C4-2B (cell line): ENCODE results near the gene FBLIM1.

Experiments used
- H3K27ac ChIP-seq: fragments of 450-650 bp; 2 replicates; pipeline ENCODE4 v1.5.1; 2017
- ZFX ChIP-seq: fragments of 450-650 bp; IDR thresholded peaks from 2 replicates; pipeline ENCODE4 v1.6.1; 2017
- TF ChIP-seq, protein P1 (sequence below): fragments of 450-650 bp; conservative IDR thresholded peaks from 2 replicates; pipeline ENCODE4 v1.5.1; 2017; ENCODE audit warnings: mild to moderate bottlenecking

FBLIM1 gene

GRCh38 chr1:15749399-15750291 is 8.9 kb upstream of the FBLIM1 start:
- no peak overlapping the region for H3K27ac ChIP-seq
- TF ChIP-seq ZFX = no peak
- TF ChIP-seq, protein P1, sequence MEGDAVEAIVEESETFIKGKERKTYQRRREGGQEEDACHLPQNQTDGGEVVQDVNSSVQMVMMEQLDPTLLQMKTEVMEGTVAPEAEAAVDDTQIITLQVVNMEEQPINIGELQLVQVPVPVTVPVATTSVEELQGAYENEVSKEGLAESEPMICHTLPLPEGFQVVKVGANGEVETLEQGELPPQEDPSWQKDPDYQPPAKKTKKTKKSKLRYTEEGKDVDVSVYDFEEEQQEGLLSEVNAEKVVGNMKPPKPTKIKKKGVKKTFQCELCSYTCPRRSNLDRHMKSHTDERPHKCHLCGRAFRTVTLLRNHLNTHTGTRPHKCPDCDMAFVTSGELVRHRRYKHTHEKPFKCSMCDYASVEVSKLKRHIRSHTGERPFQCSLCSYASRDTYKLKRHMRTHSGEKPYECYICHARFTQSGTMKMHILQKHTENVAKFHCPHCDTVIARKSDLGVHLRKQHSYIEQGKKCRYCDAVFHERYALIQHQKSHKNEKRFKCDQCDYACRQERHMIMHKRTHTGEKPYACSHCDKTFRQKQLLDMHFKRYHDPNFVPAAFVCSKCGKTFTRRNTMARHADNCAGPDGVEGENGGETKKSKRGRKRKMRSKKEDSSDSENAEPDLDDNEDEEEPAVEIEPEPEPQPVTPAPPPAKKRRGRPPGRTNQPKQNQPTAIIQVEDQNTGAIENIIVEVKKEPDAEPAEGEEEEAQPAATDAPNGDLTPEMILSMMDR = no peak

GRCh38 chr1:15750924-15751323 is 7.7 kb upstream of the FBLIM1 start:
- H3K27ac ChIP-seq = no peak overlapping the region
- TF ChIP-seq ZFX = no peak
- TF ChIP-seq, protein P1 = no peak

DNA sequence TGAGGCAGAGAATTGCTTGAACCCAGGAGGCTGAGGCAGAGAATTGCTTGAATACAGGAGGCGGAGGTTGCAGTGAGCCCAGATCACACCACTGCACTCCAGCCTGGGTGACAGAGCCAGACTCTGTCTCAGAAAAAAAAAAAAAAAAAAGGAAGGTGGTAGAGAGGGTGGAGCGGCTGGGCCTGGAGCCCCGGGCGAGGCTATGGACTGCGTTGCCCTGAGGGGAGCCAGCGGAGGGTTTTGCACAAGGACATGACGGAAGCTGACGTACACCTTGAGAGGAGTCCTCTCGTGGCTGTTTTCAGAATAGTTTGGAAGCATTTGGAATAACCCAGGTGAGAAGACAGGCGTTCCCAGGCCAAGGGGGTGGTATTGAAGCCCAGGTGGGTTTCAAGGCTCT is 6.9 kb upstream of the FBLIM1 start:
- TF ChIP-seq, protein P1 = no peak
- TF ChIP-seq ZFX = no peak
- no peak overlapping the region for H3K27ac ChIP-seq

DNA sequence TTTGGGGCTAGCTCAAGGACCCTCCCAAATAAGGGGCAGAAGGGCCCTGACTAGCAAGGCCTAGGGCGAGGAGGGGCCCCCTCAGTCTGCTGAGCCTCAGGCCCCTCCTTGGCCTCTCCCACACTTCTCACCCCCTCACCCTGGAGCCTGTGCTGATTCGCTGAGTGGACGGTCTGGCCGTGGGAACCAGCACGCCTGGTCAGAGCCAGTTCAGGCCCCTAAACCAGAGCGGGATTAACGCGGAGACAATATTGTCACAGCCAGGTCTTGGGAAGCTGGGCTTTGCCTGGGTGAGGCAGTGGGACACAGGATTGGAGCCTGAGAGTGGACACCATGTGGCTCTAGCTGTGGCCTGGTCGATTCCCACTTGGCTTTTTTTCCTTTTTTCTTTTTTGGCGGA is 4.8 kb upstream of the FBLIM1 start:
- TF ChIP-seq, protein P1 = no peak
- TF ChIP-seq ZFX = no peak
- H3K27ac ChIP-seq = no peak overlapping the region

DNA sequence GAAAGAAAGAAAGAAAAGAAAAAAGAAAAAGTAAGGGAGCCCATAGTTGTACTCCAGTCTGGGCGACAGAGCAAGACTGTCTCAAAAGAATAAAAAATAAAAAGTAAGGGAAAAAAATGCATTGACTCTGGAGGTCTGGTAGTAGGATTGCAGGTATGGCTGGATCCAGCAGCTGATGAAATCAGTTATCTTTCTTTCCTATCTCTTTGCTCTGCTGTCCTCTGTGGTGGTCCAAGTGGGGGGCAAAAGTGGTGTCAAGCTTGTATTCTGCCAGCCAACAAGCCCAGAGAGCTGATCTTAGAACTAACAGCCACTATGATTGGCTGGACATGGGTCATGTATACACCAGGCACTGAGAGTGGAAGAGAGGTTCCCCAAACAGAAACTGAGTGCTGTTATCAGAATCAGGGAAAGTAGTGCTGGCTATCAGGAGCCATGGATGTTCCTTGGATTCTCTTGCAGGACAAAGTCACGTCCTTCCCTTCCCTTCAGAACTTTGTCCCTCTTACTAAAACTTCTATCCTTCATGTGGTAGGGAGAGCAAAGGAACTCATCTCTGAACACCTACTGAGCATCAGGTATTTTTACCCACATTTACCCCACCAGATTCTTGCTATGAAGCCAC is 3.5 kb upstream of the FBLIM1 start:
- no peak for TF ChIP-seq ZFX
- TF ChIP-seq, protein P1 = no peak

DNA sequence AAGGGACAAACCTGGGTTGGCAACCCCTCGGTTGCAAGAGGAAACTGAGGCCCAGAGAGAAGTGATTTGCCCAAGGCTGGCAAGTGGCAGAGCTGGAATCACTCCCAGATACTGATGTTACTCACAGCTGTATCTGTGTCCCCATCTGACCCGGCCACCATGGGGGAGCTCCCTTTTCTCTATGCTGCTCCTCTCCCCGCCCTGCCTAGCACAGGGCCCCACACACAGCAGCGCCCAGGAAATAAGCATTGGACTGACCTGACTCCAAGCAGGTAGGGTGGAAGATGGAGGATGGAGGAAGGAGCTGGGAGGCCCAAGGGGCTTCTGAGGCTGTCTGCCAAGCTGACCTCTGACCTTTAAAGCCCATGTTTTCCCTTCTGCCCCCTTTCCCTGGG is 3.0 kb upstream of the FBLIM1 start:
- no peak overlapping the region for H3K27ac ChIP-seq
- TF ChIP-seq ZFX = no peak
- TF ChIP-seq, protein P1 = no peak

More for the DNA sequence above, 3.5 kb upstream of the FBLIM1 start:
- H3K27ac ChIP-seq = no peak overlapping the region
